Keratinocyte (primary cell): ENCODE data around the gene PRDM7.

ENCODE experiments used
- CTCF ChIP-seq, 3 experiments: IDR thresholded peaks in 1 of 3; conservative IDR thresholded peaks in 1 of 3; optimal IDR thresholded peaks in 1 of 3; 2 replicates in 2 of 3; 3 replicates in 1 of 3; pipeline versions ENCODE3 to v1.5.1; 2011; ENCODE audit warnings: low read length in 3 of 3, mild to moderate bottlenecking in 3 of 3, moderate library complexity in 2 of 3, control low read depth in 1 of 3, inconsistent platforms in 1 of 3; ENCODE audit not compliant: insufficient read depth in 2 of 3; ENCODE audit errors: extremely low read depth in 1 of 3
- EZH2 ChIP-seq: IDR thresholded peaks from one replicate; pipeline ENCODE4 v1.6.1; 2012; ENCODE audit warnings: inconsistent platforms, mild to moderate bottlenecking, low read length, moderate library complexity

GRCh38 chr16:90044111-90044551 lies 33.0 kb downstream of the PRDM7 start:
- TF ChIP-seq CTCF (optimal IDR thresholded peaks at IDR 0.05 in 1 of 3, IDR thresholded peaks at IDR 0.05 in 1 of 3, conservative IDR thresholded peaks at IDR 0.05 in 1 of 3; ENCODE audit: extremely low read depth in 1 of 3, insufficient read depth in 2 of 3, low read length in 3 of 3) = no peak
- TF ChIP-seq EZH2 = no peak
